ENCODE data around the gene TMEM79. TPM values are rescaled to one million over a fixed set of nuclear protein-coding genes. Genes with fewer than 3 reads are reported as not detected.

Gene TMEM79
- polyA plus RNA-seq, 1 of the 3 experiments (the other 2 are of a cell fraction), result 4.5 TPM

- Histone ChIP-seq H3F3A (replicated peaks; ENCODE audit: insufficient read depth) (peaks cover 11% of the 10 kb centered on the region), H3K4me1 (ENCODE audit: control insufficient read depth in 1 of 2, insufficient read depth in 2 of 2, low read depth in 1 of 2, low read length in 1 of 2) (peaks cover 9 to 11% of the 10 kb centered on the region in 2 experiments; a peak in 2 of 4 replicates), H3K9me3 (no peaks in the 10 kb centered on the region), H3K9me2 (no peaks in the 10 kb centered on the region), H3K4me2 (peak overlapping the region; percentile 70), H3K79me2 (ENCODE audit: insufficient read depth) (peaks cover 18% of the 10 kb centered on the region), H4K20me1 (ENCODE audit: insufficient read depth) (no peaks in the 10 kb centered on the region), H3K27me3 (ENCODE audit: insufficient read depth) (no peaks in the 10 kb centered on the region), H3K4me3 (ENCODE audit: low read depth in 2 of 2, low read length in 1 of 2) (peak overlapping the region; percentile 35 to 40; a peak in 3 of 4 replicates), H2AFZ (ENCODE audit: low read depth) (peak overlapping the region; percentile 22; the same call in 1 of the 2 replicates), H3K9ac (peak overlapping the region; percentile 44; the same call in 1 of the 2 replicates), H3K27ac (ENCODE audit: low read depth in 2 of 2, low read length in 1 of 2) (peak overlapping the region; percentile 36 to 45; a peak in 2 of 4 replicates), H3K36me3 (replicated peaks in 1 of 2; ENCODE audit: control insufficient read depth in 1 of 2, insufficient read depth in 2 of 2, low read length in 1 of 2) (peaks cover 14 to 22% of the 10 kb centered on the region in 2 experiments)
- DNase-seq, result peak; percentile 86
- WGBS (ENCODE audit: low lambda C conversion rate), result 57% methylated on average over 33 of the region's 37 CpGs
- CTCF ChIA-PET, result interaction anchor here (0.9 to 1.0 kb wide), 2 partner anchors 19 to 95 kb away, joined by 3 to 4 read pairs; no protein-coding TSS in a partner anchor
- POLR2A ChIA-PET, result interaction anchor here (1.7 kb wide), 1 partner anchor 8 kb away, joined by 5 read pairs; the partner anchor contains the start of gene SMG5
- TF ChIP-seq NRF1 (IDR thresholded peaks at IDR 0.05; ENCODE audit: low read depth, low read length), result peak; percentile 64
- TF ChIP-seq REST (IDR thresholded peaks at IDR 0.05; ENCODE audit: low read depth, low read length), result no peak
- 0 out of 2 replicates have a peak, but pooled peaks have one; percentile 19 for TF ChIP-seq MXI1 (IDR thresholded peaks at IDR 0.05; ENCODE audit: low read depth, low read length)
These were observed 7.3 kb downstream of the TMEM79 start for GRCh38 chr1:156291226-156292061.

GRCh38 chr1:156293098-156293434 lies 8.9 kb downstream of the TMEM79 start:
- POLR2A ChIA-PET, result no interaction called here
- H3K9ac ChIP-seq, result no peak overlapping the region
- peaks cover 14 to 22% of the 10 kb centered on the region in 2 experiments for H3K36me3 ChIP-seq (replicated peaks in 1 of 2; ENCODE audit: control insufficient read depth in 1 of 2, insufficient read depth in 2 of 2, low read length in 1 of 2)
- no peaks in the 10 kb centered on the region for H3K9me3 ChIP-seq
- CTCF ChIA-PET, result no interaction called here
- no peaks in the 10 kb centered on the region for H3K27me3 ChIP-seq (ENCODE audit: insufficient read depth)
- no peak overlapping the region for H3K4me2 ChIP-seq
- H3K4me1 ChIP-seq (ENCODE audit: control insufficient read depth in 1 of 2, insufficient read depth in 2 of 2, low read depth in 1 of 2, low read length in 1 of 2), result peaks cover 9 to 11% of the 10 kb centered on the region in 2 experiments; a peak in 2 of 4 replicates
- no peaks in the 10 kb centered on the region for H4K20me1 ChIP-seq (ENCODE audit: insufficient read depth)
- H3K4me3 ChIP-seq (ENCODE audit: low read depth in 2 of 2, low read length in 1 of 2), result no peak overlapping the region
- H3K27ac ChIP-seq (ENCODE audit: low read depth in 2 of 2, low read length in 1 of 2), result no peak overlapping the region
- DNase-seq, result no peak
- no peak overlapping the region for H2AFZ ChIP-seq (ENCODE audit: low read depth)
- H3F3A ChIP-seq (replicated peaks; ENCODE audit: insufficient read depth), result peaks cover 8% of the 10 kb centered on the region
- H3K79me2 ChIP-seq (ENCODE audit: insufficient read depth), result peaks cover 18% of the 10 kb centered on the region
- WGBS (ENCODE audit: low lambda C conversion rate), result 94% methylated on average over 8 of the region's 8 CpGs
- no peaks in the 10 kb centered on the region for H3K9me2 ChIP-seq
- no peak for TF ChIP-seq MXI1 (IDR thresholded peaks at IDR 0.05; ENCODE audit: low read depth, low read length)
- TF ChIP-seq EZH2phosphoT487 (IDR thresholded peaks at IDR 0.05; ENCODE audit: borderline replicate concordance, low read depth), result no peak
- TF ChIP-seq EP300 (IDR thresholded peaks at IDR 0.05; ENCODE audit: borderline replicate concordance in 1 of 2, low read depth in 1 of 2, low read length in 1 of 2), result no peak
- TF ChIP-seq TCF12 (IDR thresholded peaks at IDR 0.05), result no peak
- TF ChIP-seq CTCF (IDR thresholded peaks at IDR 0.05), result no peak
- TF ChIP-seq MEF2A (IDR thresholded peaks at IDR 0.05; ENCODE audit: borderline replicate concordance, low read depth), result no peak
- TF ChIP-seq ZBTB33 (IDR thresholded peaks at IDR 0.05; ENCODE audit: borderline replicate concordance, low read depth), result no peak
- TF ChIP-seq NRF1 (IDR thresholded peaks at IDR 0.05; ENCODE audit: low read depth, low read length), result no peak
- TF ChIP-seq POLR2AphosphoS5 (IDR thresholded peaks at IDR 0.05; ENCODE audit: low read depth, low read length), result no peak
- TF ChIP-seq USF2 (IDR thresholded peaks at IDR 0.05; ENCODE audit: borderline replicate concordance, low read depth, low read length), result no peak
- TF ChIP-seq RAD21 (IDR thresholded peaks at IDR 0.05; ENCODE audit: low read length), result no peak
- TF ChIP-seq GABPA (IDR thresholded peaks at IDR 0.05; ENCODE audit: low read depth), result no peak
